GM23338 (cell line): ENCODE results near the gene COX17.

Experiments
- CREB1 ChIP-seq: fragments of 250-450 bp; sonication (Bioruptor Pico); IDR thresholded peaks from 2 replicates; pipeline ENCODE4 v1.5.0; 2020; ENCODE audit warnings: low read depth, mild to moderate bottlenecking, moderate library complexity
- ETS1 ChIP-seq: IDR thresholded peaks from 2 replicates; pipeline ENCODE4 v1.6.1; 2016; ENCODE audit warnings: antibody characterized with exemption
- EZH2 ChIP-seq: fragments of 200-600 bp; sonication (generic); IDR thresholded peaks from one replicate; pipeline ENCODE4 v1.8.0; 2017; ENCODE audit warnings: antibody characterized with exemption, mild to moderate bottlenecking, low read depth; ENCODE audit not compliant: unreplicated experiment
- EZH2phosphoT487 ChIP-seq: fragments of 200-600 bp; sonication (generic); IDR thresholded peaks from one replicate; pipeline ENCODE4 v1.8.1; 2018; ENCODE audit warnings: antibody characterized with exemption; ENCODE audit not compliant: unreplicated experiment
- JUNB ChIP-seq: IDR thresholded peaks from one replicate; pipeline ENCODE4 v1.6.1; 2016; ENCODE audit warnings: antibody characterized with exemption; ENCODE audit not compliant: unreplicated experiment
- NANOG ChIP-seq: IDR thresholded peaks from 2 replicates; pipeline ENCODE4 v1.6.1; 2016; ENCODE audit warnings: antibody characterized with exemption, borderline replicate concordance
- POLR2AphosphoS5 ChIP-seq: IDR thresholded peaks from 2 replicates; pipeline ENCODE4 v1.6.1; 2016; ENCODE audit warnings: antibody characterized with exemption, low read depth
- REST ChIP-seq: IDR thresholded peaks from one replicate; pipeline ENCODE4 v1.6.1; 2018; ENCODE audit warnings: antibody characterized with exemption; ENCODE audit not compliant: unreplicated experiment
- STAT1 ChIP-seq: IDR thresholded peaks from one replicate; pipeline ENCODE4 v1.6.1; 2016; ENCODE audit warnings: antibody characterized with exemption; ENCODE audit not compliant: unreplicated experiment
- TF ChIP-seq, protein P1 (sequence below), 2 experiments: fragments of 200-600 bp in 1 of 2; sonication (generic) in 1 of 2; conservative IDR thresholded peaks; 2 replicates each; pipeline versions ENCODE4 v1.5.1 to v1.6.1; 2016 to 2017; ENCODE audit warnings: antibody characterized with exemption in 2 of 2, low read depth in 2 of 2, mild to moderate bottlenecking in 2 of 2, moderate library complexity in 1 of 2

DNA sequence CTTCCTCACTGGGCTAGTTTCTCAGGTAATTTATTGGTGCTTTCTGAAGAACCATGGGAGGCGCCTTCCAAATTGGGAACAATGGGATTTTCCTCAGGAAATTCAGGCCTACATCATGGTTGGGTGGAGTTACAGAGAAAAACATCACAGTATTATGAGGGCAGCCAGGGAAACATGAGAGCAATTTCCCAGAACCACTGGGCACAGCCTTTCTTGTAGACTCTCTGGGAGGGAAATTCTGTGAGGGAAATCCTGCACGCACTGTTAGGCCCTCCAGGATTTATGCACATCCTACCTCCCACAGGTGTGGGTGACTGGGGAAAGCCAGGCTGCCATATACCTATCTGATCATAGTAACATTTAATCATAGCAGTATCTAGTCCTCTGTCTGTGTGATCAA lies 30.0 kb downstream of the COX17 start:
- TF ChIP-seq STAT1, result no peak
- TF ChIP-seq, protein P1, sequence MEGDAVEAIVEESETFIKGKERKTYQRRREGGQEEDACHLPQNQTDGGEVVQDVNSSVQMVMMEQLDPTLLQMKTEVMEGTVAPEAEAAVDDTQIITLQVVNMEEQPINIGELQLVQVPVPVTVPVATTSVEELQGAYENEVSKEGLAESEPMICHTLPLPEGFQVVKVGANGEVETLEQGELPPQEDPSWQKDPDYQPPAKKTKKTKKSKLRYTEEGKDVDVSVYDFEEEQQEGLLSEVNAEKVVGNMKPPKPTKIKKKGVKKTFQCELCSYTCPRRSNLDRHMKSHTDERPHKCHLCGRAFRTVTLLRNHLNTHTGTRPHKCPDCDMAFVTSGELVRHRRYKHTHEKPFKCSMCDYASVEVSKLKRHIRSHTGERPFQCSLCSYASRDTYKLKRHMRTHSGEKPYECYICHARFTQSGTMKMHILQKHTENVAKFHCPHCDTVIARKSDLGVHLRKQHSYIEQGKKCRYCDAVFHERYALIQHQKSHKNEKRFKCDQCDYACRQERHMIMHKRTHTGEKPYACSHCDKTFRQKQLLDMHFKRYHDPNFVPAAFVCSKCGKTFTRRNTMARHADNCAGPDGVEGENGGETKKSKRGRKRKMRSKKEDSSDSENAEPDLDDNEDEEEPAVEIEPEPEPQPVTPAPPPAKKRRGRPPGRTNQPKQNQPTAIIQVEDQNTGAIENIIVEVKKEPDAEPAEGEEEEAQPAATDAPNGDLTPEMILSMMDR (conservative IDR thresholded peaks at IDR 0.05; ENCODE audit: low read depth in 2 of 2), result no peak
- no peak for TF ChIP-seq POLR2AphosphoS5
- no peak for TF ChIP-seq EZH2phosphoT487
- no peak for TF ChIP-seq CREB1 (CRISPR knock-in tag)
- TF ChIP-seq JUNB, result no peak
- no peak for TF ChIP-seq EZH2
- no peak for TF ChIP-seq NANOG
- TF ChIP-seq REST, result no peak
- no peak for TF ChIP-seq ETS1
